HEK293 (cell line): ENCODE measurements around the gene E2F1.

Source experiments
- CTCF ChIA-PET: fragments of 350-600 bp; formaldehyde crosslinking; extraction: SDS; loops from one replicate; lab custom pipeline; 2021; ENCODE audit warnings: antibody characterized with exemption; lab: Yijun Ruan, JAX
- POLR2A ChIA-PET: fragments of 300-600 bp; formaldehyde crosslinking; extraction: SDS; loops from one replicate; lab custom pipeline; 2020; ENCODE audit warnings: antibody characterized with exemption, inconsistent platforms; lab: Yijun Ruan, JAX
- H3K27ac ChIP-seq: fragments of 200-500 bp; sonication (Bioruptor generic); 2 replicates; pipeline ENCODE4 v1.5.1; 2014; ENCODE audit warnings: low read depth, low read length, control low read depth, inconsistent platforms; ENCODE audit errors: extremely low read depth
- H3K36me3 ChIP-seq, 2 experiments: fragments of 200-500 bp in 1 of 2; sonication (Bioruptor generic) in 1 of 2; 1 replicate in 1 of 2; 2 replicates in 1 of 2; pipeline ENCODE4 v1.5.1; 2014 to 2017; ENCODE audit warnings: inconsistent platforms in 2 of 2, low read length in 2 of 2; ENCODE audit not compliant: control insufficient read depth in 2 of 2, insufficient read depth in 1 of 2
- H3K4me1 ChIP-seq: fragments of 200-500 bp; sonication (Bioruptor generic); 2 replicates; pipeline ENCODE4 v1.5.1; 2014; ENCODE audit warnings: mild to moderate bottlenecking, low read length, inconsistent platforms; ENCODE audit not compliant: control insufficient read depth, insufficient read depth
- H3K4me3 ChIP-seq: 2 replicates; pipeline ENCODE4 v1.5.1; 2011; ENCODE audit warnings: low read depth, mild to moderate bottlenecking, control low read depth, low read length, moderate library complexity
- H3K9me3 ChIP-seq: fragments of 200-500 bp; sonication (Bioruptor generic); 2 replicates; pipeline ENCODE4 v1.5.1; 2014; ENCODE audit warnings: low read depth, low read length, inconsistent platforms; ENCODE audit not compliant: control insufficient read depth, insufficient read depth
- BCL11B ChIP-seq: fragments of 450-650 bp; formaldehyde crosslinking; IDR thresholded peaks from 2 replicates; pipeline ENCODE4 v1.5.1; 2016; ENCODE audit warnings: low read depth, missing biosample characterization, missing genetic modification characterization
- FEZF1 ChIP-seq: fragments of 450-650 bp; formaldehyde crosslinking; IDR thresholded peaks from 2 replicates; pipeline ENCODE4 v1.5.1; 2016; ENCODE audit warnings: missing biosample characterization, missing genetic modification characterization
- GLI4 ChIP-seq: fragments of 450-650 bp; formaldehyde crosslinking; IDR thresholded peaks from 2 replicates; pipeline ENCODE4 v1.5.1; 2016; ENCODE audit warnings: missing biosample characterization, missing genetic modification characterization
- GLIS1 ChIP-seq: fragments of 450-650 bp; formaldehyde crosslinking; IDR thresholded peaks from 2 replicates; pipeline ENCODE4 v1.5.1; 2016; ENCODE audit warnings: missing biosample characterization, missing genetic modification characterization
- GLIS2 ChIP-seq: fragments of 450-650 bp; formaldehyde crosslinking; IDR thresholded peaks from 2 replicates; pipeline ENCODE4 v1.5.1; 2016; ENCODE audit warnings: missing biosample characterization, missing genetic modification characterization
- MEIS1 ChIP-seq: sonication (generic); formaldehyde crosslinking; IDR thresholded peaks from 2 replicates; pipeline ENCODE4 v1.8.1; 2022; ENCODE audit warnings: missing genetic modification reagents, mild to moderate bottlenecking, borderline replicate concordance
- PRDM6 ChIP-seq: fragments of 450-650 bp; formaldehyde crosslinking; IDR thresholded peaks from 2 replicates; pipeline ENCODE4 v1.5.1; 2017; ENCODE audit warnings: missing biosample characterization, missing genetic modification characterization
- SETDB1 ChIP-seq: IDR thresholded peaks from one replicate; pipeline ENCODE4 v1.6.1; 2017; ENCODE audit warnings: mild to moderate bottlenecking, low read length, moderate library complexity, mixed read lengths; ENCODE audit not compliant: insufficient read length
- WT1 ChIP-seq: fragments of 450-650 bp; formaldehyde crosslinking; IDR thresholded peaks from 2 replicates; pipeline ENCODE4 v1.5.1; 2016; ENCODE audit warnings: missing biosample characterization, missing genetic modification characterization
- ZBTB6 ChIP-seq: fragments of 450-650 bp; formaldehyde crosslinking; IDR thresholded peaks from 2 replicates; pipeline ENCODE4 v1.5.1; 2017; ENCODE audit warnings: missing biosample characterization, missing genetic modification characterization
- ZFHX2 ChIP-seq: fragments of 450-650 bp; formaldehyde crosslinking; conservative IDR thresholded peaks from 2 replicates; pipeline ENCODE4 v1.5.1; 2016; ENCODE audit warnings: missing biosample characterization, missing genetic modification characterization
- ZIC2 ChIP-seq: fragments of 450-650 bp; formaldehyde crosslinking; IDR thresholded peaks from 2 replicates; pipeline ENCODE4 v1.5.1; 2016; ENCODE audit warnings: missing biosample characterization, missing genetic modification characterization
- ZNF169 ChIP-seq: fragments of 450-650 bp; formaldehyde crosslinking; IDR thresholded peaks from 2 replicates; pipeline ENCODE4 v1.5.1; 2016; ENCODE audit warnings: missing biosample characterization, missing genetic modification characterization
- ZNF24 ChIP-seq: fragments of 450-650 bp; formaldehyde crosslinking; IDR thresholded peaks from 2 replicates; pipeline ENCODE4 v1.5.1; 2016; ENCODE audit warnings: missing biosample characterization, missing genetic modification characterization
- ZNF248 ChIP-seq: fragments of 450-650 bp; formaldehyde crosslinking; IDR thresholded peaks from 2 replicates; pipeline ENCODE4 v1.5.1; 2017; ENCODE audit warnings: missing biosample characterization, missing genetic modification characterization
- ZNF280C ChIP-seq: fragments of 450-650 bp; formaldehyde crosslinking; IDR thresholded peaks from 2 replicates; pipeline ENCODE4 v1.5.1; 2016; ENCODE audit warnings: missing biosample characterization, missing genetic modification characterization
- ZNF341 ChIP-seq: fragments of 450-650 bp; formaldehyde crosslinking; IDR thresholded peaks from 2 replicates; pipeline ENCODE4; 2016; ENCODE audit warnings: low read depth, missing biosample characterization, missing genetic modification characterization
- ZNF510 ChIP-seq: fragments of 450-650 bp; formaldehyde crosslinking; IDR thresholded peaks from 2 replicates; pipeline ENCODE4 v1.5.1; 2018; ENCODE audit warnings: mild to moderate bottlenecking, missing genetic modification characterization, missing biosample characterization; ENCODE audit not compliant: insufficient replicate concordance
- ZNF514 ChIP-seq: fragments of 450-650 bp; formaldehyde crosslinking; IDR thresholded peaks from 2 replicates; pipeline ENCODE4 v1.5.1; 2016; ENCODE audit warnings: missing biosample characterization, missing genetic modification characterization
- ZNF596 ChIP-seq: fragments of 450-650 bp; IDR thresholded peaks from 2 replicates; pipeline ENCODE4 v1.5.0; 2018; ENCODE audit warnings: missing biosample characterization, mild to moderate bottlenecking, missing genetic modification characterization, moderate library complexity
- ZNF664 ChIP-seq: fragments of 450-650 bp; formaldehyde crosslinking; IDR thresholded peaks from 2 replicates; pipeline ENCODE4 v1.5.1; 2016; ENCODE audit warnings: missing biosample characterization, missing genetic modification characterization
- ZNF785 ChIP-seq: fragments of 450-650 bp; formaldehyde crosslinking; IDR thresholded peaks from 2 replicates; pipeline ENCODE4 v1.5.1; 2016; ENCODE audit warnings: missing biosample characterization, missing genetic modification characterization

E2F1 gene

GRCh38 chr20:33672426-33673113 lies 13.6 kb downstream of the E2F1 start:
- Histone ChIP-seq H3K27ac (no peak overlapping the region), H3K4me3 (peak overlapping the region; percentile 61; the same call in 1 of the 2 replicates)

GRCh38 chr20:33671573-33672288 lies 14.5 kb downstream of the E2F1 start:
- Histone ChIP-seq H3K9me3 (no peaks in the 10 kb centered on the region), H3K36me3 (peaks cover 0 to 64% of the 10 kb centered on the region in 2 experiments; a peak in 1 of 3 replicates), H3K4me1 (no peaks in the 10 kb centered on the region), H3K27ac (no peak overlapping the region), H3K4me3 (no peak overlapping the region)
- no peak for TF ChIP-seq ZNF248 (tag by site-specific recombination)
- no peak for TF ChIP-seq MEIS1 (CRISPR knock-in tag)
- TF ChIP-seq ZNF510: no peak
- TF ChIP-seq ZNF596: no peak
- TF ChIP-seq ZNF514 (tag by site-specific recombination): no peak
- no peak for TF ChIP-seq PRDM6
- TF ChIP-seq ZNF169 (tag by site-specific recombination): no peak
- no peak for TF ChIP-seq FEZF1
- TF ChIP-seq BCL11B (tag by site-specific recombination): no peak
- no peak for TF ChIP-seq WT1 (tag by site-specific recombination)
- no peak for TF ChIP-seq ZNF24 (tag by site-specific recombination)
- no peak for TF ChIP-seq GLI4 (tag by site-specific recombination)
- no peak for TF ChIP-seq ZNF280C (tag by site-specific recombination)
- no peak for TF ChIP-seq SETDB1
- no peak for TF ChIP-seq ZNF664 (tag by site-specific recombination)
- no peak for TF ChIP-seq ZBTB6 (tag by site-specific recombination)
- ChIA-PET POLR2A (interaction anchor here (1.0 to 1.9 kb wide), 2 partner anchors 8 to 441 kb away, joined by 4 to 8 read pairs; no protein-coding TSS in a partner anchor), CTCF (interaction anchor here (0.6 kb wide), 1 partner anchor 61 kb away, joined by 3 read pairs; no protein-coding TSS in a partner anchor)

More at GRCh38 chr20:33672426-33673113, 13.6 kb downstream of the E2F1 start:
- peaks cover 1 to 67% of the 10 kb centered on the region in 2 experiments; a peak in 2 of 3 replicates for H3K36me3 ChIP-seq
- no peaks in the 10 kb centered on the region; the same call in 1 of the 2 replicates for H3K4me1 ChIP-seq
- H3K9me3 ChIP-seq: no peaks in the 10 kb centered on the region
- ChIA-PET CTCF (no interaction called here), POLR2A (interaction anchor here (1.0 to 1.9 kb wide), 2 partner anchors 9 to 13 kb away, joined by 3 to 8 read pairs; no protein-coding TSS in a partner anchor)
- TF ChIP-seq ZIC2: peak; percentile 100
- peak; percentile 27; the same call in 1 of the 2 replicates for TF ChIP-seq ZNF341 (tag by site-specific recombination)
- TF ChIP-seq GLIS1 (tag by site-specific recombination): peak; percentile 89
- no peak for TF ChIP-seq ZNF785
- TF ChIP-seq GLIS2 (tag by site-specific recombination): peak; percentile 87
- no peak for TF ChIP-seq ZFHX2 (tag by site-specific recombination)
